Measurements from ENCODE around the gene PMPCA.

DNA sequence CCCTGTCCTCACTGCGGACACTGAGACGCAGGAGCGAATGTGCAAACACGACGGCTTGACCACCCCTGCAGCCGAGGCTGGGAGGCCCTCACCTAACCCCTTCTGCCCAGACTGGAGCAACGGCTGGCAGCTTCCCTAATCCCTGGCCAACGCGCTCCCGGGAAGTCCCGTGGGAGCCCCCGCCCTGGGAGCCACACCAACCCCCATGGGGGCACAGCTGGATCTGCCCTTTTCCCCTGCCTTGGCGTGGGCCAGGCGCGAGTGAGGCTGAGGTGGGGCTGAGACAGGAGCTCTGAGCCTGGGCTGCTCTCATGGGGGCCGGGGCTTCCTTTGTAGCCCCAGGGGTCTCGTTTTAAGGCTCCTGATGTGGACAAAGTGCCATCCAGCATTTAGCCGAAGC is 42.3 kb upstream of the PMPCA start:
- TF ChIP-seq EZH2 (IDR thresholded peaks at IDR 0.05) (no peak), CTCF (IDR thresholded peaks at IDR 0.05 in 2 of 3, conservative IDR thresholded peaks at IDR 0.05 in 1 of 3; ENCODE audit: borderline replicate concordance in 1 of 3, insufficient read depth in 1 of 3, low read depth in 2 of 3, low read length in 2 of 3) (no peak), REST (IDR thresholded peaks at IDR 0.05; ENCODE audit: low read depth) (no peak), ZNF274 (IDR thresholded peaks at IDR 0.05; ENCODE audit: low read depth, low read length) (no peak), ATF3 (IDR thresholded peaks at IDR 0.05) (no peak), ZBTB33 (IDR thresholded peaks at IDR 0.05; ENCODE audit: extremely low read depth, insufficient replicate concordance, low read length) (no peak)
